A673 (cell line): Measurements from ENCODE around the gene PRKG1. TPM values are rescaled to one million over a fixed set of nuclear protein-coding genes. Genes with fewer than 3 reads are reported as not detected.

ENCODE experiments used
- BruUV-seq: library from RNA; stranded (reverse); fragments of 400-500 nt; replicated peaks from 2 replicates; lab custom pipeline; 2021; lab: Mats Ljungman, UMichigan
- CTCF ChIA-PET: fragments of 300-600 bp; sonication (Branson Sonifier 250); formaldehyde crosslinking; loops from one replicate; lab custom pipeline; 2022; ENCODE audit warnings: antibody characterized with exemption; lab: Charles Lee
- POLR2A ChIA-PET: fragments of 300-600 bp; sonication (Branson Sonifier 250); formaldehyde crosslinking; loops from one replicate; lab custom pipeline; 2022; ENCODE audit warnings: antibody characterized with exemption; ENCODE audit not compliant: low non-redundant PET; lab: Charles Lee
- DNase-seq: peaks from one replicate; pipeline ENCODE4 v3.0.0-alpha.2; 2015; ENCODE audit warnings: low spot score
- H3K27ac ChIP-seq: fragments of 200-600 bp; sonication (generic); 2 replicates; pipeline ENCODE4 v1.5.1; 2016; ENCODE audit warnings: mixed run types, low read depth, mild to moderate bottlenecking, mixed read lengths, antibody characterized with exemption, low read length; ENCODE audit not compliant: poor library complexity, severe bottlenecking
- H3K27me3 ChIP-seq: fragments of 200-600 bp; sonication (generic); replicated peaks from 2 replicates; pipeline ENCODE4 v1.6.1; 2017; ENCODE audit warnings: mixed run types, low read depth, mild to moderate bottlenecking, mixed read lengths, antibody characterized with exemption, low read length; ENCODE audit not compliant: insufficient read depth, poor library complexity
- H3K36me3 ChIP-seq: fragments of 200-600 bp; sonication (generic); 2 replicates; pipeline ENCODE4 v1.6.1; 2016; ENCODE audit warnings: mixed run types, mild to moderate bottlenecking, mixed read lengths, antibody characterized with exemption, low read length; ENCODE audit not compliant: insufficient read depth, poor library complexity, severe bottlenecking
- H3K4me1 ChIP-seq: fragments of 200-600 bp; sonication (generic); 2 replicates; pipeline ENCODE4 v1.6.1; 2017; ENCODE audit warnings: mixed run types, mild to moderate bottlenecking, mixed read lengths, antibody characterized with exemption, low read length; ENCODE audit not compliant: insufficient read depth, poor library complexity, severe bottlenecking
- H3K4me3 ChIP-seq: fragments of 200-600 bp; sonication (generic); 2 replicates; pipeline ENCODE4 v1.5.1; 2016; ENCODE audit warnings: low read depth, mixed run types, mild to moderate bottlenecking, mixed read lengths, low read length; ENCODE audit not compliant: poor library complexity, severe bottlenecking
- H3K9me3 ChIP-seq: fragments of 200-600 bp; sonication (generic); 2 replicates; pipeline ENCODE4 v1.6.1; 2016; ENCODE audit warnings: mixed run types, low read depth, mild to moderate bottlenecking, mixed read lengths, antibody characterized with exemption, low read length; ENCODE audit not compliant: poor library complexity, severe bottlenecking
- EZH2 ChIP-seq: fragments of 200-600 bp; sonication (generic); IDR thresholded peaks from 2 replicates; pipeline ENCODE4 v1.6.1; 2017; ENCODE audit warnings: borderline replicate concordance, low read depth, mild to moderate bottlenecking, mixed read lengths, antibody characterized with exemption, low read length; ENCODE audit not compliant: poor library complexity, severe bottlenecking
- intact Hi-C: fragments of 100-400 bp; cut with micrococcal nuclease; formaldehyde crosslinking; loops from one replicate; pipeline ENCODE4 v1.10.0; 2022; ENCODE audit not compliant: unreplicated experiment
- total RNA-seq: library from RNA; stranded (reverse); gene quantifications from 2 replicates; pipeline ENCODE4 v1.2.3, GENCODE V29; 2021
- TF ChIP-seq, protein P1 (sequence below): fragments of 300-800, 200-600 bp; sonication (generic); conservative IDR thresholded peaks from 2 replicates; pipeline ENCODE4 v1.5.1; 2017; ENCODE audit warnings: low read depth, mild to moderate bottlenecking, antibody characterized with exemption, low read length, moderate library complexity, mixed read lengths

The PRKG1 gene
- total RNA-seq, 1 experiment from 2014 or later = 0.58 TPM

DNA sequence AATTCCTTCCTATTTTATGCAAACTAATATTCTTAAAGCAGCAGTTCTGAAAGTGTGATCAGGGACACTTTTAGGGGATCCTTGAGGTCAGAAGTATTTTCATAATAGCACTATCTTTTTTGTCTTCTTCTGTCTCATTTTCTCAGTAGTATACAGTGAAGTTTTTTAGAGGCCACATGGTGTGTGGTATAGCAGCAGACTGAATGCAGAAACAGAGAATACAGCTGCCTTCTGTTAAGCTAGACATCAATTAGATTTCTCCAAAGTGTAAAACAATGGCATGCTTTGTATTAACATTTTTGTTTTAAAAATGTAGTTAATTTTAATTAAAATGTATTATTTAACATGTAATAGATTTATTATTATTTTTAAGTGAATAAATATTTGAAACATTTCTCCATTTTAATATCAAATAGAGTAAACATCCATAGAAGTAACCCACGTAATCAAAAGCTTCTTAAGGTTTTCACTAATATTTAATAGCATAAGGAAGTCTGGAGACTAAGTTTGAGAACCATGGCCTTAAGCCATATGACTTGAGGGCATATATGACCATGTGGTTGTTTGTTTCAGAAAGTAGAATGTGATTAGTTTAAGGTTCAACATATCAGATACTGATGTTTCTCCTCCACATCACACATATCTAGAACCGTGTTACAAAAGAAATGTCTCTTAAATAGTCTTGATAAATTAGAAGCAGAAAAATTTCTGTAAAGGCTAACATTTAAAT, 94.0 kb downstream of the PRKG1 start:
- BruUV-seq = no TSS peak
- ChIA-PET POLR2A (no interaction called here), CTCF (no interaction called here)
- H3K4me1 ChIP-seq = no peaks in the 10 kb centered on the region
- no peak overlapping the region for H3K27ac ChIP-seq
- H3K27me3 ChIP-seq = no peaks in the 10 kb centered on the region
- no peak for TF ChIP-seq EZH2
- TF ChIP-seq, protein P1, sequence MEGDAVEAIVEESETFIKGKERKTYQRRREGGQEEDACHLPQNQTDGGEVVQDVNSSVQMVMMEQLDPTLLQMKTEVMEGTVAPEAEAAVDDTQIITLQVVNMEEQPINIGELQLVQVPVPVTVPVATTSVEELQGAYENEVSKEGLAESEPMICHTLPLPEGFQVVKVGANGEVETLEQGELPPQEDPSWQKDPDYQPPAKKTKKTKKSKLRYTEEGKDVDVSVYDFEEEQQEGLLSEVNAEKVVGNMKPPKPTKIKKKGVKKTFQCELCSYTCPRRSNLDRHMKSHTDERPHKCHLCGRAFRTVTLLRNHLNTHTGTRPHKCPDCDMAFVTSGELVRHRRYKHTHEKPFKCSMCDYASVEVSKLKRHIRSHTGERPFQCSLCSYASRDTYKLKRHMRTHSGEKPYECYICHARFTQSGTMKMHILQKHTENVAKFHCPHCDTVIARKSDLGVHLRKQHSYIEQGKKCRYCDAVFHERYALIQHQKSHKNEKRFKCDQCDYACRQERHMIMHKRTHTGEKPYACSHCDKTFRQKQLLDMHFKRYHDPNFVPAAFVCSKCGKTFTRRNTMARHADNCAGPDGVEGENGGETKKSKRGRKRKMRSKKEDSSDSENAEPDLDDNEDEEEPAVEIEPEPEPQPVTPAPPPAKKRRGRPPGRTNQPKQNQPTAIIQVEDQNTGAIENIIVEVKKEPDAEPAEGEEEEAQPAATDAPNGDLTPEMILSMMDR = no peak
- intact Hi-C loops = no loop called here
- H3K4me3 ChIP-seq = no peak overlapping the region
- no peaks in the 10 kb centered on the region for H3K9me3 ChIP-seq
- no peak for DNase-seq
- no peaks in the 10 kb centered on the region for H3K36me3 ChIP-seq

DNA sequence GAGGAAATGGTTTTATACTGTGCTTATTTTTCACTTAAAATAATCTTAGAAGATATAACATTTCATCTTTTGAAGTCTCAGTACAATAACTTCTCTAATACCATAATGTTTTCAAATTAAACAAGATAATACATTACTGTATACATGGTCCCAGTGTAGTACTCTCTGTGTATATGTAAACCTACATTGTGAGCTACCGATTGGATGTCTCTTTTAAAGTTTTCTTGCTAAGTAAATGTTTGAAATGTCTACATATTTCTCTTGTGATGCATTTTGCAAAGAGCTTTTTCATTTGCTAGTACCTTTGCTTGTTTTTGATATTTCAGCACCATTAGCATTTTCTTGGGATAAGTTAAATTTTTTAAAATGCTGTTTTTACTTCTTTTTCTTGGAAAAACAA, 94.8 kb downstream of the PRKG1 start:
- no TSS peak for BruUV-seq
- Histone ChIP-seq H3K27ac (no peak overlapping the region), H3K4me3 (no peak overlapping the region), H3K4me1 (no peaks in the 10 kb centered on the region), H3K9me3 (no peaks in the 10 kb centered on the region), H3K27me3 (no peaks in the 10 kb centered on the region), H3K36me3 (no peaks in the 10 kb centered on the region)
- POLR2A ChIA-PET = no interaction called here
- CTCF ChIA-PET = no interaction called here
- DNase-seq = no peak
- intact Hi-C loops = no loop called here
- TF ChIP-seq, protein P1 = no peak
- TF ChIP-seq EZH2 = no peak

DNA sequence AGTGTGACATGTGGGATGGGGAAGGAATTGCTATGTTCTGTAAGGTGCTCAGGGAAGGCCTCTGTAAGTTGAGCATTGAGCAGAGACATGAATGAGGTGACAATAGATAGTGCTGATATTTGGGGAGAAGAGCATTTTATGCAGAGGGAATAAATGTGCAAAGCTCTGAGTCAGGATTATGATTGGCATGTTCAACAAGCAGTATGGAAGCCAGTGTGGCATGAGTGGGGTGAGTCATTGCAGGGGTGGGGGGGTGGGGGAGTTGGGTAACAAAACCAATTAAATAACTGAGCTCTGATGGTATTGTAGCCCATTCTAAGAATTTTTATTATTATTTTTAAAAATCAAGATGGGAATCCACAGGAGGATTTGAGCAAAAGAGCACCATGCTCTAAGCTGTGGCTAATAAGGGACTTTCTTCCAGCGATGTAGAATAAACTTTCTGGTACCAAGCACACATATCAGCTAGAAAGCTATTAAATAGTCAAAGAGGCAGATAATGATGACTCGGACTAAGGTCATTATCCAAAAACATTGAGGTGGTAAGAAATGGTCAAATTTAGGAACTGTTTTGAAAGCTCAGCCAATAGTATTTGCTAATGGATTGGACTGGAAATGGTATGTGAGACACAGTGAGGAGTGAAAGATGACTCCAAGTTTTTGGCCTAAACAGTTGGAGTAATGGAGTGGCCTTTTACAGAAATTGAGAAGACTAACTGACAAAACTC, 96.4 kb downstream of the PRKG1 start:
- CTCF ChIA-PET = no interaction called here
- POLR2A ChIA-PET = no interaction called here
- Histone ChIP-seq H3K4me1 (no peaks in the 10 kb centered on the region), H3K27ac (no peak overlapping the region), H3K4me3 (no peak overlapping the region), H3K9me3 (no peaks in the 10 kb centered on the region), H3K27me3 (no peaks in the 10 kb centered on the region), H3K36me3 (no peaks in the 10 kb centered on the region)
- no peak for TF ChIP-seq EZH2
- TF ChIP-seq, protein P1 = no peak
- no TSS peak for BruUV-seq
- intact Hi-C loops = no loop called here
- no peak for DNase-seq
